HCT116 (cell line): Measurements from ENCODE around the gene GPA33. TPM values are rescaled to one million over a fixed set of nuclear protein-coding genes. Genes with fewer than 3 reads are reported as not detected.

ENCODE experiments used
- ATAC-seq: fragments of 200-7000 bp; cut with Tn5 transposase; 2 replicates; pipeline ENCODE4 v1.9.1; 2020; ENCODE audit warnings: mild to moderate bottlenecking, moderate library complexity
- BruUV-seq: library from RNA; stranded (reverse); fragments of 400-500 nt; replicated peaks from 2 replicates; lab custom pipeline; 2021; lab: Mats Ljungman, UMichigan
- CTCF ChIA-PET: fragments of 300-600 bp; sonication (Branson Sonifier 250); formaldehyde crosslinking; loops from one replicate; lab custom pipeline; 2021; ENCODE audit warnings: antibody characterized with exemption; lab: Charles Lee
- POLR2A ChIA-PET: fragments of 300-600, 350-600 bp; sonication (Branson Sonifier 250); formaldehyde crosslinking; loops from one replicate; lab custom pipeline; 2021; ENCODE audit warnings: antibody characterized with exemption; lab: Charles Lee
- RAD21 ChIA-PET, 2 experiments: fragments of 300-600 bp; sonication (Branson Sonifier 250); formaldehyde crosslinking; loops; one replicate each; lab custom pipeline; 2023; ENCODE audit warnings: low total read pairs in 2 of 2; ENCODE audit not compliant: uncharacterized antibody in 2 of 2, unreplicated experiment in 2 of 2, low non-redundant PET in 1 of 2; lab: Charles Lee
- DNase-seq: peaks from one replicate; pipeline ENCODE4 v3.0.0-alpha.2; 2010; ENCODE audit warnings: low read depth, low spot score
- H2AFZ ChIP-seq: fragments of 200-600 bp; shearing (Covaris generic), sonication (generic); 2 replicates; pipeline ENCODE4 v1.6.1; 2017; ENCODE audit warnings: low read depth, mixed run types, mixed read lengths, antibody characterized with exemption, low read length; ENCODE audit not compliant: poor library complexity, severe bottlenecking
- H3K27ac ChIP-seq: 2 replicates; pipeline ENCODE4 v1.5.1; 2012; ENCODE audit warnings: low read depth, low read length
- H3K27me3 ChIP-seq: fragments of 200-600 bp; sonication (generic); 2 replicates; pipeline ENCODE4 v1.6.1; 2016; ENCODE audit warnings: mixed run types, low read length, mixed read lengths; ENCODE audit not compliant: insufficient read depth
- H3K36me3 ChIP-seq, 2 experiments: fragments of 200-500 bp in 1 of 2; fragments of 200-600 bp in 1 of 2; sonication (Bioruptor generic) in 1 of 2; sonication (generic) in 1 of 2; 2 replicates each; pipeline versions ENCODE4 v1.5.1 to v1.6.1; 2014 to 2016; ENCODE audit warnings: low read length in 2 of 2, inconsistent platforms in 1 of 2, mixed read lengths in 1 of 2, mixed run types in 1 of 2; ENCODE audit not compliant: insufficient read depth in 2 of 2, control insufficient read depth in 1 of 2
- H3K4me1 ChIP-seq, 2 experiments: fragments of 200-600 bp in 1 of 2; sonication (generic) in 1 of 2; 2 replicates each; pipeline versions ENCODE4 v1.5.1 to v1.6.1; 2012 to 2017; ENCODE audit warnings: low read length in 2 of 2, inconsistent platforms in 1 of 2, mild to moderate bottlenecking in 1 of 2, mixed read lengths in 1 of 2, mixed run types in 1 of 2, moderate library complexity in 1 of 2; ENCODE audit not compliant: insufficient read depth in 2 of 2, control insufficient read depth in 1 of 2
- H3K4me2 ChIP-seq: fragments of 200-600 bp; sonication (generic); 2 replicates; pipeline ENCODE4 v1.6.1; 2017; ENCODE audit warnings: mixed run types, low read length, mixed read lengths
- H3K4me3 ChIP-seq, 2 experiments: fragments of 200-600 bp in 1 of 2; sonication (generic) in 1 of 2; replicated peaks in 1 of 2; 2 replicates each; pipeline ENCODE4 v1.5.1; 2011 to 2016; ENCODE audit warnings: low read length in 2 of 2, control low read depth in 1 of 2, low read depth in 1 of 2, mild to moderate bottlenecking in 1 of 2, mixed read lengths in 1 of 2, mixed run types in 1 of 2
- H3K79me2 ChIP-seq: fragments of 200-600 bp; sonication (generic); 2 replicates; pipeline ENCODE4 v1.6.1; 2017; ENCODE audit warnings: mild to moderate bottlenecking, mixed run types, low read length, moderate library complexity, mixed read lengths; ENCODE audit not compliant: insufficient read depth
- H3K9ac ChIP-seq: fragments of 200-600 bp; sonication (generic); 2 replicates; pipeline ENCODE4 v1.6.1; 2016; ENCODE audit warnings: low read length, mixed read lengths
- H3K9me2 ChIP-seq: fragments of 200-600 bp; sonication (generic), shearing (Covaris generic); 2 replicates; pipeline ENCODE4 v1.6.1; 2017; ENCODE audit warnings: mixed run types, mild to moderate bottlenecking, moderate library complexity; ENCODE audit not compliant: insufficient read depth
- H3K9me3 ChIP-seq, 2 experiments: fragments of 200-500 bp in 1 of 2; fragments of 200-600 bp in 1 of 2; sonication (Bioruptor generic) in 1 of 2; sonication (generic) in 1 of 2; 2 replicates each; pipeline ENCODE4 v1.6.1; 2014 to 2017; ENCODE audit warnings: low read length in 2 of 2, mixed read lengths in 2 of 2, inconsistent platforms in 1 of 2, low read depth in 1 of 2, mild to moderate bottlenecking in 1 of 2, mixed run types in 1 of 2, moderate library complexity in 1 of 2; ENCODE audit not compliant: control insufficient read depth in 1 of 2, insufficient read depth in 1 of 2
- H4K20me1 ChIP-seq: fragments of 200-600 bp; sonication (generic), shearing (Covaris generic); 2 replicates; pipeline ENCODE4 v1.6.1; 2017; ENCODE audit warnings: mixed run types, mild to moderate bottlenecking, moderate library complexity; ENCODE audit not compliant: insufficient read depth
- CBX3 ChIP-seq: IDR thresholded peaks from 2 replicates; pipeline ENCODE4 v1.6.1; 2012; ENCODE audit warnings: low read depth
- CEBPB ChIP-seq: IDR thresholded peaks from 2 replicates; pipeline ENCODE4 v1.6.1; 2012; ENCODE audit warnings: low read depth
- CTCF ChIP-seq, 3 experiments: fragments of 200-600 bp in 1 of 3; sonication (generic) in 1 of 3; IDR thresholded peaks in 2 of 3; conservative IDR thresholded peaks in 1 of 3; 2 replicates each; pipeline ENCODE4 v1.5.1; 2012 to 2017; ENCODE audit warnings: low read depth in 2 of 3, low read length in 2 of 3, antibody characterized with exemption in 1 of 3, borderline replicate concordance in 1 of 3, control low read depth in 1 of 3, mild to moderate bottlenecking in 1 of 3, mixed read lengths in 1 of 3, mixed run types in 1 of 3, moderate library complexity in 1 of 3; ENCODE audit not compliant: insufficient read depth in 1 of 3
- EGR1 ChIP-seq: IDR thresholded peaks from 2 replicates; pipeline ENCODE4 v1.6.1; 2012; ENCODE audit warnings: low read depth
- ELF1 ChIP-seq: IDR thresholded peaks from 2 replicates; pipeline ENCODE4 v1.6.1; 2012; ENCODE audit warnings: low read depth, borderline replicate concordance
- EZH2phosphoT487 ChIP-seq: fragments of 200-600 bp; IDR thresholded peaks from 2 replicates; pipeline ENCODE4 v1.6.1; 2018; ENCODE audit warnings: antibody characterized with exemption, borderline replicate concordance
- FOSL1 ChIP-seq: IDR thresholded peaks from 2 replicates; pipeline ENCODE4 v1.6.1; 2012; ENCODE audit warnings: low read depth
- JUND ChIP-seq: IDR thresholded peaks from 2 replicates; pipeline ENCODE4 v1.6.1; 2012
- RAD21 ChIP-seq: IDR thresholded peaks from 2 replicates; pipeline ENCODE4 v1.6.1; 2012; ENCODE audit warnings: low read depth, mild to moderate bottlenecking
- REST ChIP-seq: IDR thresholded peaks from 2 replicates; pipeline ENCODE4 v1.6.1; 2012; ENCODE audit warnings: low read depth
- SIN3A ChIP-seq: IDR thresholded peaks from 2 replicates; pipeline ENCODE4 v1.6.1; 2012; ENCODE audit warnings: low read depth
- SP1 ChIP-seq: IDR thresholded peaks from 2 replicates; pipeline ENCODE4 v1.6.1; 2012; ENCODE audit warnings: low read depth
- SRF ChIP-seq: IDR thresholded peaks from 2 replicates; pipeline ENCODE4 v1.6.1; 2012; ENCODE audit warnings: low read depth
- TCF7L2 ChIP-seq: IDR thresholded peaks from 2 replicates; pipeline ENCODE4 v1.7.0; 2011; ENCODE audit warnings: borderline replicate concordance, inconsistent platforms; ENCODE audit not compliant: insufficient read depth, insufficient read length; ENCODE audit errors: extremely low read depth
- YY1 ChIP-seq: IDR thresholded peaks from 2 replicates; pipeline ENCODE4 v1.6.1; 2011; ENCODE audit warnings: low read length, low read depth, moderate library complexity, mild to moderate bottlenecking; ENCODE audit not compliant: insufficient replicate concordance; ENCODE audit errors: extremely low read depth
- ZBTB33 ChIP-seq: IDR thresholded peaks from 2 replicates; pipeline ENCODE4 v1.6.1; 2011; ENCODE audit warnings: mild to moderate bottlenecking, low read length, moderate library complexity; ENCODE audit not compliant: insufficient replicate concordance; ENCODE audit errors: extremely low read depth
- ZNF274 ChIP-seq: fragments of 200-500 bp; sonication (Bioruptor generic); IDR thresholded peaks from 2 replicates; pipeline ENCODE4 v1.6.1; 2014; ENCODE audit warnings: mild to moderate bottlenecking, low read depth, low read length, inconsistent platforms
- intact Hi-C: fragments of 100-400 bp; cut with micrococcal nuclease; formaldehyde crosslinking; loops from 2 replicates; pipeline ENCODE4 v1.10.0; 2022
- total RNA-seq: library from RNA; stranded (reverse); gene quantifications from one replicate; pipeline ENCODE4 v1.2.1, GENCODE V29; 2021; ENCODE audit not compliant: unreplicated experiment
- TF ChIP-seq, protein P1 (sequence below): IDR thresholded peaks from 2 replicates; pipeline ENCODE4 v1.6.1; 2012

Gene GPA33
- total RNA-seq, 1 experiment from 2014 or later: 0.22 TPM

DNA sequence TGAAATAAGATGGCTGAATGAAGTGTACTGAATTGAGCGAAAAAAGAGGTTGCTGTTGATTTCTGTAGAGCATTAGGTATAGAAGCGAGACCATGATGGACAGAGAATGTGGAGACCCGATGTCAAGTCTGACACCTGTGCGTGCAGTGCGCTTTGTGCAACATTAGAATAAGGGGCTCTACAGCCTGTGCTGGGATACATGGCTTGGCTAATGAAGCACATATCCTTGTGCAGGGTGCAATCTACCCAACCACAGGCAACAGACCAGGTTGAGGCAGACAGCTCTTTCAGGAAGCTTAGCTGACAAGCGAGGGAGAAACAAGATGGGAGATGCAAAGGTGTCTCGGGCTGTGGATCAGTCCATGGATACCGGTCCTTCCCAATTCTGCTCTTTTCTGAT is 18.9 kb downstream of the GPA33 start:
- CTCF ChIA-PET: no interaction called here
- no peaks in the 10 kb centered on the region for H3K79me2 ChIP-seq
- H4K20me1 ChIP-seq: no peaks in the 10 kb centered on the region
- BruUV-seq: no TSS peak
- no peak overlapping the region for H3K27ac ChIP-seq
- peaks cover 0 to 6% of the 10 kb centered on the region in 2 experiments; a peak in 2 of 4 replicates for H3K4me1 ChIP-seq
- H3K36me3 ChIP-seq: no peaks in the 10 kb centered on the region
- H3K4me3 ChIP-seq: no peak overlapping the region
- H3K9me3 ChIP-seq: no peaks in the 10 kb centered on the region
- RAD21 ChIA-PET: no interaction called here
- no peak overlapping the region for H2AFZ ChIP-seq
- H3K27me3 ChIP-seq: no peaks in the 10 kb centered on the region
- no peak overlapping the region for H3K4me2 ChIP-seq
- H3K9me2 ChIP-seq: no peaks in the 10 kb centered on the region
- no peak for TF ChIP-seq RAD21
- TF ChIP-seq JUND: no peak
- no peak for TF ChIP-seq EGR1
- TF ChIP-seq SIN3A: no peak
- no peak for TF ChIP-seq EZH2phosphoT487
- TF ChIP-seq CBX3: no peak
- no peak for TF ChIP-seq SRF
- TF ChIP-seq YY1: no peak
- TF ChIP-seq ELF1: no peak
- no peak for TF ChIP-seq TCF7L2
- no peak for TF ChIP-seq ZBTB33
- TF ChIP-seq CTCF (IDR thresholded peaks at IDR 0.05 in 2 of 3, conservative IDR thresholded peaks at IDR 0.05 in 1 of 3; ENCODE audit: borderline replicate concordance in 1 of 3, insufficient read depth in 1 of 3, low read depth in 2 of 3, low read length in 2 of 3): no peak
- TF ChIP-seq SP1: no peak
- no peak for TF ChIP-seq CEBPB
- no peak for TF ChIP-seq REST
- no peak for TF ChIP-seq FOSL1
- TF ChIP-seq, protein P1, sequence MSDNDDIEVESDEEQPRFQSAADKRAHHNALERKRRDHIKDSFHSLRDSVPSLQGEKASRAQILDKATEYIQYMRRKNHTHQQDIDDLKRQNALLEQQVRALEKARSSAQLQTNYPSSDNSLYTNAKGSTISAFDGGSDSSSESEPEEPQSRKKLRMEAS: no peak
- no peak for TF ChIP-seq ZNF274
- no peak for DNase-seq
- POLR2A ChIA-PET: no interaction called here
- no peak for ATAC-seq
- H3K9ac ChIP-seq: no peak overlapping the region
- intact Hi-C loops: no loop called here
